GM12873 (cell line): ENCODE results near the gene RBMS3.

Experiments used
- CTCF ChIP-seq: IDR thresholded peaks from 2 replicates; pipeline ENCODE4 v1.5.1; 2012; ENCODE audit warnings: low read depth, mild to moderate bottlenecking, moderate library complexity, low read length, control low read depth; ENCODE audit not compliant: insufficient read depth; ENCODE audit errors: missing control alignments

Gene RBMS3

GRCh38 chr3:29755416-29755815 is 474.5 kb downstream of the RBMS3 start:
- no peak for TF ChIP-seq CTCF

GRCh38 chr3:29757054-29757777 is 476.3 kb downstream of the RBMS3 start:
- no peak for TF ChIP-seq CTCF

GRCh38 chr3:29758108-29758433 is 477.2 kb downstream of the RBMS3 start:
- TF ChIP-seq CTCF, result no peak

GRCh38 chr3:29758434-29759322 is 477.8 kb downstream of the RBMS3 start:
- TF ChIP-seq CTCF, result no peak

- no peak for TF ChIP-seq CTCF
Measured at GRCh38 chr3:29759411-29760225, 478.7 kb downstream of the RBMS3 start.

- no peak for TF ChIP-seq CTCF
Measured at GRCh38 chr3:29760226-29760685, 479.4 kb downstream of the RBMS3 start.

GRCh38 chr3:29761517-29761916 is 480.6 kb downstream of the RBMS3 start:
- no peak for TF ChIP-seq CTCF
